GM19351 (cell line): ENCODE measurements around the gene SSTR4.
"Not testable (repeated sequence)": the region's sequence is repeated elsewhere in the genome, so short reads cannot be mapped to it uniquely, and the experiment has no call there.

ENCODE experiments used
- ATAC-seq: cut with Tn5 transposase; IDR thresholded peaks from one replicate; pipeline ENCODE4 v1.9.1; 2021; ENCODE audit warnings: mild to moderate bottlenecking, moderate library complexity; ENCODE audit not compliant: unreplicated experiment

SSTR4 gene

GRCh38 chr20:23034721-23035671, at the start of gene SSTR4:
SSTR4 (plus strand) TSS chr20:23035312; CDS start chr20:23035484, 172 bp downstream.
- ATAC-seq, result no peak

GRCh38 chr20:22986601-22987000, 48.5 kb upstream of the SSTR4 start:
- ATAC-seq, result no peak

GRCh38 chr20:22991424-22991823, 43.7 kb upstream of the SSTR4 start:
- ATAC-seq, result not testable (repeated sequence)

- ATAC-seq, result no peak
These were observed 41.3 kb upstream of the SSTR4 start for GRCh38 chr20:22993823-22994222.

DNA sequence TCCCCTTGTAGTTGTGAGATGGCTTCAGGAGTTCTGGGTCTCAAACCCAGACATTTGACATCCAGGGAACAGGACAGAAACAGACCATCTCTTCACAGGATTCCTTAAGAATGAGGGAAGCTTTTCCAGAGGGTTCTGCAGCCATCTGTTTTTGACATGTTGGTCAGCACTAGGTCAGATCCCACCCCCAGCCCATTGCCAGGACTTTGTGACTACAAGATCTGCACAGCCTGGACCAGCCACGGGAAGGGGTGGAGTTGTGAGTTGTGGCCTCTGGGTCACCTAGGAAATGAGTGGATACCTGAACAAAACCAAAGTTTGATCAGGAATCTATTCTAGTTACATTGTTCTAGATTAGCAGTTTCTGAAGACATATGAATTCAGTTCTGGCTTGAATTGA, 39.2 kb upstream of the SSTR4 start:
- ATAC-seq, result no peak

GRCh38 chr20:22998476-22998875, 36.6 kb upstream of the SSTR4 start:
- ATAC-seq, result no peak

DNA sequence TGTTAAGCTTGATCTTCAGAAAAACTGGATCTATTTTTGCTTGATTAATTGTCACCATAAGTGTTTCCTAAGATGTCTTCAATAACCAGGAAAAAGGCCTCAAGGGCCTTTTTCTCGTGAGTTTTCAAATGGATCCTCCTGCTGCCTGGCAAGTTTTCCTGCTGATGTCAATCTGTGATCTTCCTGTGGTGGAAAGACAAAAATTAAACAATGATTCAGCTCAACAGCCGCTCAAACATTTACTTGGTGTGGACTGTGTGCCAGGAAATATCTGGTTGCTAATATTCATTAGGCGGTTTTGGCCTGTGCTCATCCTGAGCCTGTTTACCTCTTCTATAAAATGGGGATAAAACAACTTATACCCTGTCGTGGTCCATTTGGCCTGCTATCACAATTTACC, 35.4 kb upstream of the SSTR4 start:
- no peak for ATAC-seq

GRCh38 chr20:23000232-23000947, 34.7 kb upstream of the SSTR4 start:
- ATAC-seq, result no peak

GRCh38 chr20:23002276-23002675, 32.8 kb upstream of the SSTR4 start:
- no peak for ATAC-seq

- no peak for ATAC-seq
These were observed 32.0 kb upstream of the SSTR4 start for GRCh38 chr20:23003077-23003635.

- no peak for ATAC-seq
These were observed 31.1 kb upstream of the SSTR4 start for GRCh38 chr20:23003881-23004460.

- ATAC-seq, result no peak
These were observed 29.3 kb upstream of the SSTR4 start for GRCh38 chr20:23005776-23006175.

GRCh38 chr20:23007462-23007861, 27.6 kb upstream of the SSTR4 start:
- ATAC-seq, result no peak

DNA sequence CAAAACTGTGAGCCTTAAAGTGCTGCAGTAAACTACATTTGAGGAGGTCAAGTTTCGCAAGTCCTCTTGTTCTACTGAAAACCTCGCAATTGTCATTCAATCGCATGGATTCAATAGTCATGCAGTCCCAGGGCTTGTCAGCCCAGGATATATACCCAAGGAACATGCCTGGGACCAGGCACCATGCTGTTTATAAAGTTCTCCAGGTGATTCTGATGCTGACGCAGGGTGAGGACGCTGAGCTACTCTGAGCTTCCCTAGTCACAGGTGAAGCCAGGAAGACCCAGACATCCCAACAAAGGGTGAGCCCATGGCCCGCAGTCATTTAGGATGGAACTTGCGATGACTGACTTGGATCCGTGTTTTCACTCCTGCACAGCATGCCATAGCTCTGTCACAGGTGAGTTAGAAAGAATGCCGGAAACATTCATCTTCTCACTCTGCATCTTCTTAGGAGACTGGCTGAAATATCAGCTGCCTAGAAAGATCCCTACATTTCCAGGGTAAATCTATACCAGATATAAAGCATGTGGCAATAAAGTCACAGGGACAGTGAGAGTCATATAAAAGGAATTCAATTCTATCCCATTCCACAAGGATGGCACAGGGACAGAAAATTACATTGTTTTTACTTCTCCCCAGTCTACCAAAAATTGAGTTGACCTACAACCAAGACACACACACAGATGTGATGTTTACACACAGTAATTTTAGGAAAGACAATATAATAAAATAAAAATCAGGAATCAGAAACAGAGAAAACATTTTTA, 27.0 kb upstream of the SSTR4 start:
- ATAC-seq, result no peak

- no peak for ATAC-seq
These were observed 26.4 kb upstream of the SSTR4 start for GRCh38 chr20:23008667-23009066.

GRCh38 chr20:23009636-23010035, 25.5 kb upstream of the SSTR4 start:
- no peak for ATAC-seq

DNA sequence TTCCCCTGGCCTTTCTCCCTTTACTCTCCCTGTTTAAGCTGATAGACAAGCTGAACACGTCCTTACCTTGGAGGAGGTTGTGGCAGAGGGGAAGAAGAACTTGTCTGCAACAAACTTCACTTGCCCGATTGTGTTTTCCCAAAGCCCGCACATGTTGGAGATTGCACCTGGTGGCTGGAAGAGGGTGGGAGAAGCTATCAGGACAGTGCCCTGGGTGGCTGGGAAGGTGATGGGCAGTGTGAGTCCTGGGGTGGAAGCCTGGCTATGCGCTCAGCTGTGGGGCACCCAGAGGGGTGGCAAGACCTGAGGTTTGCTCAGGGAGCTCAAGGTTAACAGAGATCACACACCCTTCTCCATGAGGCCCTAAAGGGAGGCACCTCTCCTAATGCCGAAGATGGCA, 25.0 kb upstream of the SSTR4 start:
- ATAC-seq, result no peak

GRCh38 chr20:23011008-23011721, 23.9 kb upstream of the SSTR4 start:
- no peak for ATAC-seq

- ATAC-seq, result no peak
These were observed 21.7 kb upstream of the SSTR4 start for GRCh38 chr20:23013429-23013828.

DNA sequence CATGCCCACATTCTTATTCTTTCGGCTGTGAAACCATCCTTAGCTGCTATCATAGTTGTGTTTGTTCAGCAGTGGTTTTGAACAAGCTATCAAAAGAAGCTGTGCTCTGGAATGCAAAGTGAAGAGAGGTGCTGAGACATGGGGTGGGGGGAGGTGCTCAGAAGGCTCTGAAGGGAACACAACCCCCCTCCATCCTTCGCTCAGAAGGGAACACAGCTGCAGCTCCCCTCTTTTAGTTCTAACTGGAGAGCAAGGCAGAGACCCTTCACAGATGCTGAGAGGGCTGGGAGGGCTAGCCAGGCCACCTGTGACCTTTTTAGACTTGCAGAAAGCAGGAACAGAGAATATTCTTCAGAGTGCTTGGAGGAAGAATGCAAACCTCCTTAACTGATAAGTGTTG, 17.6 kb upstream of the SSTR4 start:
- no peak for ATAC-seq
